CD14-positive monocyte (primary cell): ENCODE results near the gene TRAIP. TPM values are rescaled to one million over a fixed set of nuclear protein-coding genes. Genes with fewer than 3 reads are reported as not detected.
A peak's percentile ranks its signal among the peaks of the same experiment; 100 is the strongest.

Source experiments
- DNase-seq, 3 donors: peaks; one replicate each; pipeline ENCODE4 v3.0.0-alpha.2; 2011 to 2022
- H2AFZ ChIP-seq: 2 replicates; pipeline ENCODE4 v1.6.0; 2012; ENCODE audit warnings: mild to moderate bottlenecking, low read depth, low read length, inconsistent platforms; ENCODE audit not compliant: insufficient read depth, poor library complexity, severe bottlenecking
- H3K27ac ChIP-seq, 2 donors: 1 replicate in 1 of 2; 2 replicates in 1 of 2; pipeline ENCODE4 v1.5.1; 2012 to 2013; ENCODE audit warnings: low read length in 2 of 2, control low read depth in 1 of 2, inconsistent platforms in 1 of 2, low read depth in 1 of 2, mild to moderate bottlenecking in 1 of 2
- H3K27me3 ChIP-seq, 2 donors: one replicate each; pipeline versions ENCODE4 v1.6.0 to v1.6.1; 2011 to 2013; ENCODE audit warnings: low read length in 2 of 2; ENCODE audit not compliant: control insufficient read depth in 2 of 2, insufficient read depth in 2 of 2
- H3K36me3 ChIP-seq, 2 donors: replicated peaks in 1 of 2; 1 replicate in 1 of 2; 2 replicates in 1 of 2; pipeline versions ENCODE4 v1.5.1 to v1.6.1; 2012 to 2013; ENCODE audit warnings: low read length in 2 of 2, control low read depth in 1 of 2, inconsistent platforms in 1 of 2, mild to moderate bottlenecking in 1 of 2; ENCODE audit not compliant: insufficient read depth in 2 of 2, control insufficient read depth in 1 of 2
- H3K4me1 ChIP-seq, 2 donors: 1 replicate in 1 of 2; 2 replicates in 1 of 2; pipeline versions ENCODE4 v1.5.1 to v1.6.1; 2012 to 2013; ENCODE audit warnings: low read length in 2 of 2, control low read depth in 1 of 2, inconsistent platforms in 1 of 2, mild to moderate bottlenecking in 1 of 2, moderate library complexity in 1 of 2; ENCODE audit not compliant: insufficient read depth in 2 of 2, control insufficient read depth in 1 of 2
- H3K4me2 ChIP-seq: replicated peaks from 2 replicates; pipeline ENCODE3; 2012; ENCODE audit warnings: low read length, moderate library complexity, mild to moderate bottlenecking; ENCODE audit not compliant: poor library complexity, severe bottlenecking; ENCODE audit errors: extremely low read depth
- H3K4me3 ChIP-seq, 3 experiments: fragments of 200-600 bp in 1 of 3; sonication (generic) in 1 of 3; replicated peaks in 1 of 3; 1 replicate in 2 of 3; 2 replicates in 1 of 3; pipeline ENCODE4 v1.5.1; 2011 to 2013; ENCODE audit warnings: low read length in 3 of 3, mild to moderate bottlenecking in 3 of 3, control low read depth in 2 of 3, low read depth in 2 of 3, inconsistent platforms in 1 of 3, moderate library complexity in 1 of 3
- H3K79me2 ChIP-seq: 2 replicates; pipeline ENCODE4 v1.6.0; 2012; ENCODE audit warnings: mild to moderate bottlenecking, control low read depth, inconsistent platforms, low read length, moderate library complexity; ENCODE audit not compliant: insufficient read depth
- H3K9ac ChIP-seq: 2 replicates; pipeline ENCODE4 v1.6.0; 2017; ENCODE audit warnings: low read length, mild to moderate bottlenecking; ENCODE audit not compliant: insufficient read depth, poor library complexity, severe bottlenecking
- H3K9me3 ChIP-seq, 2 donors: replicated peaks in 1 of 2; 1 replicate in 1 of 2; 2 replicates in 1 of 2; pipeline versions ENCODE4 v1.5.1 to v1.6.1; 2012 to 2013; ENCODE audit warnings: low read length in 2 of 2, control low read depth in 1 of 2; ENCODE audit not compliant: control insufficient read depth in 1 of 2, insufficient read depth in 1 of 2
- H4K20me1 ChIP-seq: 2 replicates; pipeline ENCODE4 v1.6.0; 2012; ENCODE audit warnings: mild to moderate bottlenecking, low read length, control low read depth, moderate library complexity; ENCODE audit not compliant: insufficient read depth
- H3K27ac Mint-ChIP-seq, 7 donors: one replicate each; pipeline ENCODE4 v1.8.0; 2020; ENCODE audit warnings: mild to moderate bottlenecking in 7 of 7, mixed read lengths in 7 of 7, moderate library complexity in 6 of 7, inconsistent platforms in 2 of 7
- H3K27me3 Mint-ChIP-seq, 3 donors: one replicate each; pipeline ENCODE4 v1.8.0; 2021 to 2022; ENCODE audit warnings: low read depth in 3 of 3, mild to moderate bottlenecking in 3 of 3, mixed read lengths in 3 of 3, moderate library complexity in 3 of 3, inconsistent platforms in 1 of 3
- H3K36me3 Mint-ChIP-seq, 2 donors: one replicate each; pipeline ENCODE4 v1.8.0; 2020; ENCODE audit warnings: mixed read lengths in 2 of 2, inconsistent platforms in 1 of 2, mild to moderate bottlenecking in 1 of 2
- H3K4me1 Mint-ChIP-seq: one replicate; pipeline ENCODE4 v1.8.0; 2020; ENCODE audit warnings: mild to moderate bottlenecking, mixed read lengths
- H3K4me3 Mint-ChIP-seq, 2 donors: one replicate each; pipeline ENCODE4 v1.8.0; 2020; ENCODE audit warnings: mild to moderate bottlenecking in 2 of 2, mixed read lengths in 2 of 2, moderate library complexity in 1 of 2
- H3K9me3 Mint-ChIP-seq, 7 donors: one replicate each; pipeline ENCODE4 v1.8.0; 2020 to 2022; ENCODE audit warnings: mixed read lengths in 7 of 7, mild to moderate bottlenecking in 6 of 7, moderate library complexity in 6 of 7, inconsistent platforms in 2 of 7
- CTCF ChIP-seq: fragments of 200-600 bp; IDR thresholded peaks from one replicate; pipeline ENCODE4 v1.8.0; 2022; ENCODE audit warnings: antibody characterized with exemption, mild to moderate bottlenecking
- WGBS: methylation state at CpG from one replicate; pipeline ENCODE4 v1.1.5; 2013; ENCODE audit warnings: missing lambda C conversion rate; ENCODE audit not compliant: insufficient coverage; 5-methylcytosine and 5-hydroxymethylcytosine counted together
- intact Hi-C, 2 donors: fragments of 100-400 bp; cut with micrococcal nuclease; formaldehyde crosslinking; loops; one replicate each; pipeline versions ENCODE4 v1.15.0 to v1.15.1; 2023
- polyA plus RNA-seq, 3 donors: library from polyadenylated mRNA; depleted of rRNA in 1 of 3; unstranded in 2 of 3; stranded (reverse) in 1 of 3; fragments of 300-500 nt in 2 of 3; fragments of >200 nt in 1 of 3; fragmentation: Illumina TruSeq in 2 of 3; gene quantifications; 1 replicate in 2 of 3; 2 replicates in 1 of 3; pipeline ENCODE4 v1.2.3, GENCODE V29; 2012 to 2021

TRAIP gene
- polyA plus RNA-seq, 3 donors: 0.68 to 1.1 (median 0.95) TPM

- peak overlapping the region; percentile 70 for H3K9ac ChIP-seq
- intact Hi-C loops: no loop called here
- Mint-ChIP-seq H3K4me3 (peak overlapping the region; percentile 90 to 95), H3K9me3 (peaks cover 0 to 3% (median 0%) of the 10 kb centered on the region in 7 donors), H3K4me1 (peaks cover 63% of the 10 kb centered on the region), H3K27me3 (peaks cover 15 to 21% (median 17%) of the 10 kb centered on the region in 3 donors), H3K27ac (peak overlapping the region in 4 of 7 donors; percentile 17 to 71 (median 42)), H3K36me3 (peaks cover 27% of the 10 kb centered on the region in 2 donors)
- H3K4me2 ChIP-seq: peak overlapping the region; percentile 99
- H3K27me3 ChIP-seq: peaks cover 0 to 5% of the 10 kb centered on the region in 2 donors
- no peak for TF ChIP-seq CTCF
- peak overlapping the region; percentile 98 for H2AFZ ChIP-seq
- peaks cover 47 to 56% of the 10 kb centered on the region in 2 donors for H3K4me1 ChIP-seq
- peaks cover 10 to 22% of the 10 kb centered on the region in 2 donors for H3K36me3 ChIP-seq
- H3K4me3 ChIP-seq: peak overlapping the region in 2 of 3 experiments; percentile 99
- H3K27ac ChIP-seq: no peak overlapping the region
- peaks cover 12% of the 10 kb centered on the region for H3K79me2 ChIP-seq
- no peak for DNase-seq
- H4K20me1 ChIP-seq: peaks cover 8% of the 10 kb centered on the region
- 5% methylated on average over 23 of the region's 26 CpGs for WGBS
- H3K9me3 ChIP-seq: no peaks in the 10 kb centered on the region
Observed at GRCh38 chr3:49804141-49805041, 52.0 kb downstream of the TRAIP start.

- Histone ChIP-seq H3K9me3 (no peaks in the 10 kb centered on the region), H3K36me3 (peaks cover 2 to 15% of the 10 kb centered on the region in 2 donors), H3K79me2 (peaks cover 12% of the 10 kb centered on the region), H3K4me3 (peak overlapping the region; percentile 76 to 99 (median 99)), H3K4me1 (peaks cover 47 to 56% of the 10 kb centered on the region in 2 donors), H2AFZ (peak overlapping the region; percentile 98), H3K9ac (peak overlapping the region; percentile 70), H3K27me3 (peaks cover 0 to 5% of the 10 kb centered on the region in 2 donors), H3K27ac (peak overlapping the region in 1 of 2 donors; percentile 84), H3K4me2 (peak overlapping the region; percentile 99), H4K20me1 (peaks cover 8% of the 10 kb centered on the region)
- Mint-ChIP-seq H3K9me3 (peaks cover 0 to 3% (median 0%) of the 10 kb centered on the region in 7 donors), H3K4me1 (peaks cover 63% of the 10 kb centered on the region), H3K36me3 (peaks cover 19% of the 10 kb centered on the region in 2 donors), H3K27me3 (peaks cover 17 to 22% (median 17%) of the 10 kb centered on the region in 3 donors), H3K27ac (peak overlapping the region in 4 of 7 donors; percentile 20 to 74 (median 56)), H3K4me3 (peak overlapping the region; percentile 90 to 95)
- 0% methylated on average over 31 of the region's 41 CpGs for WGBS
- peak; percentile 21 to 41 (median 28) for DNase-seq
- TF ChIP-seq CTCF: no peak
- intact Hi-C loops: loop anchor here in 1 of 2 donors (2.0 kb wide), 1 partner anchor 35 kb away; no protein-coding TSS in a partner anchor
Observed at GRCh38 chr3:49803465-49804140, 52.8 kb downstream of the TRAIP start.
